ENCODE measurements around the gene MTFP1. TPM values are rescaled to one million over a fixed set of nuclear protein-coding genes. Genes with fewer than 3 reads are reported as not detected.

Gene MTFP1
- total and polyA plus RNA-seq, 2 donors (not counting 1 experiment from before 2014, with no cell fraction given) = 11.8 to 18.4 TPM

- peak overlapping the region; percentile 68 for H3K27ac Mint-ChIP-seq
- H3K4me1 Mint-ChIP-seq = peaks cover 35% of the 10 kb centered on the region
- H3K27ac ChIP-seq (ENCODE audit: low read length in 2 of 2) = no peak overlapping the region
- H3K27me3 Mint-ChIP-seq = peaks cover 29% of the 10 kb centered on the region
- 87% methylated on average over 3 of the region's 9 CpGs for WGBS (ENCODE audit: insufficient coverage)
- H4K20me1 ChIP-seq (ENCODE audit: control insufficient read depth, insufficient read depth, low read length, poor library complexity, severe bottlenecking) = no peaks in the 10 kb centered on the region
- H3K27me3 ChIP-seq (replicated peaks in 1 of 4; ENCODE audit: control extremely low read depth in 1 of 4, control insufficient read depth in 3 of 4, insufficient read depth in 4 of 4, low read length in 3 of 4) = peaks cover 0 to 22% (median 15%) of the 10 kb centered on the region in 4 experiments
- intact Hi-C loops (cut with micrococcal nuclease) = loop anchor here (10.0 kb wide), 1 partner anchor 202 kb away; the partner anchor contains the start of gene PES1
- H3K9ac ChIP-seq (ENCODE audit: low read length) = no peak overlapping the region
- H2AFZ ChIP-seq (ENCODE audit: insufficient read depth, low read depth, low read length, poor library complexity, severe bottlenecking) = peak overlapping the region; percentile 55
- no peak overlapping the region for H3K4me3 ChIP-seq (ENCODE audit: control extremely low read depth in 1 of 5, extremely low read depth in 1 of 5, insufficient read depth in 1 of 5, low read depth in 2 of 5, low read length in 4 of 5)
- CTCF ChIA-PET = interaction anchor here (1.0 to 19.9 kb wide), 9 partner anchors 9 to 115 kb away, joined by 3 to 510 read pairs (median 4); partner anchors contain the start of genes CASTOR1 and MTFP1
- H3K9me3 ChIP-seq (ENCODE audit: control extremely low read depth in 1 of 3, control insufficient read depth in 2 of 3, insufficient read depth in 1 of 3, low read length in 2 of 3) = peaks cover 0 to 6% (median 0%) of the 10 kb centered on the region in 3 donors
- POLR2A ChIA-PET = interaction anchor here (0.7 kb wide), 1 partner anchor 34 kb away, joined by 3 read pairs; no protein-coding TSS in a partner anchor
- ATAC-seq (ENCODE audit: low read depth) (no peak), DNase-seq (no peak)
- TF ChIP-seq, protein P1, sequence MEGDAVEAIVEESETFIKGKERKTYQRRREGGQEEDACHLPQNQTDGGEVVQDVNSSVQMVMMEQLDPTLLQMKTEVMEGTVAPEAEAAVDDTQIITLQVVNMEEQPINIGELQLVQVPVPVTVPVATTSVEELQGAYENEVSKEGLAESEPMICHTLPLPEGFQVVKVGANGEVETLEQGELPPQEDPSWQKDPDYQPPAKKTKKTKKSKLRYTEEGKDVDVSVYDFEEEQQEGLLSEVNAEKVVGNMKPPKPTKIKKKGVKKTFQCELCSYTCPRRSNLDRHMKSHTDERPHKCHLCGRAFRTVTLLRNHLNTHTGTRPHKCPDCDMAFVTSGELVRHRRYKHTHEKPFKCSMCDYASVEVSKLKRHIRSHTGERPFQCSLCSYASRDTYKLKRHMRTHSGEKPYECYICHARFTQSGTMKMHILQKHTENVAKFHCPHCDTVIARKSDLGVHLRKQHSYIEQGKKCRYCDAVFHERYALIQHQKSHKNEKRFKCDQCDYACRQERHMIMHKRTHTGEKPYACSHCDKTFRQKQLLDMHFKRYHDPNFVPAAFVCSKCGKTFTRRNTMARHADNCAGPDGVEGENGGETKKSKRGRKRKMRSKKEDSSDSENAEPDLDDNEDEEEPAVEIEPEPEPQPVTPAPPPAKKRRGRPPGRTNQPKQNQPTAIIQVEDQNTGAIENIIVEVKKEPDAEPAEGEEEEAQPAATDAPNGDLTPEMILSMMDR (IDR thresholded peaks at IDR 0.05) = no peak
- TF ChIP-seq EZH2 (IDR thresholded peaks at IDR 0.05; ENCODE audit: borderline replicate concordance, insufficient read depth, low read depth, low read length, poor library complexity, severe bottlenecking) = no peak
- peak overlapping the region; percentile 33 for H3K4me2 ChIP-seq (replicated peaks; ENCODE audit: low read depth, low read length, poor library complexity, severe bottlenecking)
- no peaks in the 10 kb centered on the region for H3K9me3 Mint-ChIP-seq (ENCODE audit: insufficient read depth)
- H3K4me3 Mint-ChIP-seq = no peak overlapping the region
- no peaks in the 10 kb centered on the region for H3K79me2 ChIP-seq (ENCODE audit: control insufficient read depth, insufficient read depth, low read length)
- H3K4me1 ChIP-seq (ENCODE audit: control insufficient read depth in 2 of 2, insufficient read depth in 2 of 2, low read length in 2 of 2) = peaks cover 32 to 39% of the 10 kb centered on the region in 2 donors
- H3K36me3 ChIP-seq (replicated peaks in 1 of 2; ENCODE audit: control extremely low read depth in 1 of 2, control insufficient read depth in 1 of 2, extremely low read depth in 1 of 2, insufficient read depth in 2 of 2, low read length in 1 of 2) = no peaks in the 10 kb centered on the region
Measured at GRCh38 chr22:30392661-30393321, 32.8 kb upstream of the MTFP1 start.

GRCh38 chr22:30393322-30393680, 32.3 kb upstream of the MTFP1 start:
- POLR2A ChIA-PET = no interaction called here
- CTCF ChIA-PET = interaction anchor here (1.3 to 19.9 kb wide), 4 partner anchors 9 to 115 kb away, joined by 3 to 510 read pairs (median 48); partner anchors contain the start of genes CASTOR1 and MTFP1
- H3K4me3 Mint-ChIP-seq = no peak overlapping the region

More at GRCh38 chr22:30393322-30393680, 32.3 kb upstream of the MTFP1 start:
- Mint-ChIP-seq H3K27me3 (peaks cover 34% of the 10 kb centered on the region), H3K9me3 (ENCODE audit: insufficient read depth) (no peaks in the 10 kb centered on the region), H3K4me1 (peaks cover 35% of the 10 kb centered on the region), H3K27ac (no peak overlapping the region)
- H3K4me3 ChIP-seq (ENCODE audit: control extremely low read depth in 1 of 5, extremely low read depth in 1 of 5, insufficient read depth in 1 of 5, low read depth in 2 of 5, low read length in 4 of 5) = no peak overlapping the region
- H4K20me1 ChIP-seq (ENCODE audit: control insufficient read depth, insufficient read depth, low read length, poor library complexity, severe bottlenecking) = no peaks in the 10 kb centered on the region
- TF ChIP-seq EZH2 (IDR thresholded peaks at IDR 0.05; ENCODE audit: borderline replicate concordance, insufficient read depth, low read depth, low read length, poor library complexity, severe bottlenecking) = no peak
- TF ChIP-seq, protein P1 (IDR thresholded peaks at IDR 0.05) = no peak
- peaks cover 0 to 28% (median 19%) of the 10 kb centered on the region in 4 experiments for H3K27me3 ChIP-seq (replicated peaks in 1 of 4; ENCODE audit: control extremely low read depth in 1 of 4, control insufficient read depth in 3 of 4, insufficient read depth in 4 of 4, low read length in 3 of 4)
- H3K4me2 ChIP-seq (replicated peaks; ENCODE audit: low read depth, low read length, poor library complexity, severe bottlenecking) = peak overlapping the region; percentile 33
- H3K9me3 ChIP-seq (ENCODE audit: control extremely low read depth in 1 of 3, control insufficient read depth in 2 of 3, insufficient read depth in 1 of 3, low read length in 2 of 3) = peaks cover 0 to 8% (median 0%) of the 10 kb centered on the region in 3 donors
- H3K9ac ChIP-seq (ENCODE audit: low read length) = no peak overlapping the region
- H2AFZ ChIP-seq (ENCODE audit: insufficient read depth, low read depth, low read length, poor library complexity, severe bottlenecking) = no peak overlapping the region
- DNase-seq = no peak
- 82% methylated on average over 7 of the region's 7 CpGs for WGBS (ENCODE audit: insufficient coverage)
- intact Hi-C loops (cut with micrococcal nuclease) = loop anchor here (10.0 kb wide), 1 partner anchor 202 kb away; the partner anchor contains the start of gene PES1
- no peak for ATAC-seq (ENCODE audit: low read depth)
- H3K36me3 ChIP-seq (replicated peaks in 1 of 2; ENCODE audit: control extremely low read depth in 1 of 2, control insufficient read depth in 1 of 2, extremely low read depth in 1 of 2, insufficient read depth in 2 of 2, low read length in 1 of 2) = no peaks in the 10 kb centered on the region
- H3K27ac ChIP-seq (ENCODE audit: low read length in 2 of 2) = no peak overlapping the region
- no peaks in the 10 kb centered on the region for H3K79me2 ChIP-seq (ENCODE audit: control insufficient read depth, insufficient read depth, low read length)
- peaks cover 36 to 40% of the 10 kb centered on the region in 2 donors for H3K4me1 ChIP-seq (ENCODE audit: control insufficient read depth in 2 of 2, insufficient read depth in 2 of 2, low read length in 2 of 2)

Data from B cell (primary cell).